ENCODE measurements around the gene OR2T1. TPM values are rescaled to one million over a fixed set of nuclear protein-coding genes. Genes with fewer than 3 reads are reported as not detected.

Gene OR2T1
- total RNA-seq, result not detected

GRCh38 chr1:248402748-248403147 is at the start of gene OR2T1:
Gene OR2T1 (plus strand): TSS chr1:248403048. CDS start chr1:248406148, 3,100 bp downstream.

DNA sequence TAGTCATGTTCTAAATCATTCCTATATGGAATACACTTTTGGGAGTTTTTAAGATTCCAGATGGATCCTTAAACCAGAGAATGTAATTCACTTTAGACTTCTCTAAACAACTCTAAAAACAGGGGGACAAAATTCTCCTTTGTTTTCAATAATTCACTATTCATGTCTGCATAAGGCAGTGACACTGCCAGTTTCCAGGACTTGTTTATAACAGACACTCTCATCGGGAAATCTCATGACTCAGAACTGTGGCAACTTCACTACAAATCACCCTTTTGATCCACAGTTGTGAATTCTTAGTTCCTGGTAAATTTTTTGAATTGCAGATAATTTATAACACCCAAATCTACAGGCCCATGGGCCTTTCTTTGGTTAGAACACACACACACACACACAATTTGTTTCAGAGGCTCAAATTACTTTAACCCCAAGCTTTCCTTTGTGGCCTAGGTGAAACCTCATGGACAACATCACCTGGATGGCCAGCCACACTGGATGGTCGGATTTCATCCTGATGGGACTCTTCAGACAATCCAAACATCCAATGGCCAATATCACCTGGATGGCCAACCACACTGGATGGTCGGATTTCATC is 41.6 kb upstream of the OR2T1 start, which contains the start of gene OR2T4:
Gene OR2T4, plus strand, starts transcription at position 545 of the 595 bp plus-strand sequence. Its CDS starts 0 bp downstream, at position 545.

GRCh38 chr1:248375446-248375845 is 27.4 kb upstream of the OR2T1 start, which contains the start of gene OR2T6:
Gene OR2T6 (plus strand): TSS chr1:248375746. CDS start chr1:248387609, 11,863 bp downstream.

GRCh38 chr1:248445399-248445798 is 42.6 kb downstream of the OR2T1 start, which contains the start of gene OR2T2:
Gene OR2T2 (plus strand): TSS chr1:248445637. CDS start chr1:248452798, 7,161 bp downstream.

Other genes starting within 250 kb of the OR2T1 start
- not detected for gene OR2M2, start 228.2 kb upstream of the OR2T1 start, total RNA-seq
- 0.46 TPM for gene OR2M3, start 205.8 kb upstream of the OR2T1 start, total RNA-seq
- gene OR2M4, start 171.6 kb upstream of the OR2T1 start, total RNA-seq, result 0.46 TPM
- gene OR2T33, start 125.1 kb upstream of the OR2T1 start, total RNA-seq, result not detected
- not detected for gene OR2T12, start 99.6 kb upstream of the OR2T1 start, total RNA-seq
- not detected for gene OR2M7, start 78.5 kb upstream of the OR2T1 start, total RNA-seq
- gene OR14C36, start 54.3 kb upstream of the OR2T1 start, total RNA-seq, result not detected
- gene OR2T4, start 41.4 kb upstream of the OR2T1 start, total RNA-seq, result 0.46 TPM
- 0.46 TPM for gene OR2T6, start 27.3 kb upstream of the OR2T1 start, total RNA-seq
- not detected for gene OR2T2, start 42.6 kb downstream of the OR2T1 start, total RNA-seq
- gene OR2T3, start 70.3 kb downstream of the OR2T1 start, total RNA-seq, result not detected
- not detected for gene OR2T5, start 85.5 kb downstream of the OR2T1 start, total RNA-seq
- not detected for gene OR2G6, start 105.0 kb downstream of the OR2T1 start, total RNA-seq
- gene OR2T29, start 159.7 kb downstream of the OR2T1 start, total RNA-seq, result 0.23 TPM
- gene OR2T34, start 171.7 kb downstream of the OR2T1 start, total RNA-seq, result not detected
- not detected for gene OR2T10, start 194.7 kb downstream of the OR2T1 start, total RNA-seq
- not detected for gene OR2T11, start 232.0 kb downstream of the OR2T1 start, total RNA-seq
- gene OR2T35, start 242.2 kb downstream of the OR2T1 start, total RNA-seq, result not detected